ENCODE measurements around the gene PXN.

The PXN gene

GRCh38 chr12:120239776-120240494, 25.6 kb downstream of the PXN start:
- Histone ChIP-seq H3K4ac (ENCODE audit: low read depth in 1 of 2, low read length in 2 of 2) (no peak overlapping the region), H3K79me1 (replicated peaks; ENCODE audit: low read length, poor library complexity, severe bottlenecking) (peaks cover 1% of the 10 kb centered on the region), H4K8ac (ENCODE audit: low read length) (no peak overlapping the region), H2AFZ (ENCODE audit: low read depth, low read length) (no peak overlapping the region), H3K36me3 (ENCODE audit: control insufficient read depth in 1 of 2, insufficient read depth in 2 of 2, low read depth in 1 of 2, low read length in 2 of 2) (peaks cover 19 to 31% of the 10 kb centered on the region in 2 experiments), H3K4me2 (ENCODE audit: low read length, poor library complexity, severe bottlenecking) (no peak overlapping the region), H3K9ac (ENCODE audit: low read length) (peak overlapping the region; percentile 23), H3K4me3 (ENCODE audit: insufficient read depth in 1 of 2, low read depth in 1 of 2, low read length in 2 of 2) (no peak overlapping the region), H3K4me1 (ENCODE audit: control insufficient read depth, insufficient read depth, low read depth, low read length) (peaks cover 55% of the 10 kb centered on the region), H3K27me3 (ENCODE audit: control insufficient read depth in 1 of 2, insufficient read depth in 1 of 2, low read length in 2 of 2) (no peaks in the 10 kb centered on the region), H2BK120ac (ENCODE audit: low read depth, low read length) (no peak overlapping the region), H2BK5ac (ENCODE audit: low read depth, low read length, poor library complexity, severe bottlenecking) (no peak overlapping the region), H3K14ac (ENCODE audit: low read length in 2 of 2) (no peak overlapping the region), H2AK5ac (ENCODE audit: low read length, severe bottlenecking) (no peak overlapping the region), H3K18ac (ENCODE audit: low read depth in 1 of 2, low read length in 2 of 2) (no peak overlapping the region), H2BK15ac (ENCODE audit: low read depth, poor library complexity, severe bottlenecking) (no peak overlapping the region), H3K23ac (ENCODE audit: low read length in 2 of 2) (no peak overlapping the region), H3K9me3 (ENCODE audit: control insufficient read depth, low read length) (no peaks in the 10 kb centered on the region), H4K91ac (ENCODE audit: low read length) (no peak overlapping the region), H2BK12ac (ENCODE audit: low read length in 2 of 2) (no peak overlapping the region), H3K27ac (ENCODE audit: low read length, poor library complexity, severe bottlenecking) (no peak overlapping the region)
- 100% methylated on average over 2 of the region's 2 CpGs for WGBS
- DNase-seq: no peak

GRCh38 chr12:120238839-120239445, 26.6 kb downstream of the PXN start:
- H3K79me1 ChIP-seq (replicated peaks; ENCODE audit: low read length, poor library complexity, severe bottlenecking): peaks cover 1% of the 10 kb centered on the region
- H3K36me3 ChIP-seq (ENCODE audit: control insufficient read depth in 1 of 2, insufficient read depth in 2 of 2, low read depth in 1 of 2, low read length in 2 of 2): peaks cover 19 to 29% of the 10 kb centered on the region in 2 experiments
- no peak overlapping the region for H2BK5ac ChIP-seq (ENCODE audit: low read depth, low read length, poor library complexity, severe bottlenecking)
- H2BK120ac ChIP-seq (ENCODE audit: low read depth, low read length): no peak overlapping the region
- peak overlapping the region in 1 of 2 experiments; percentile 59 for H2BK12ac ChIP-seq (ENCODE audit: low read length in 2 of 2)
- H2BK15ac ChIP-seq (ENCODE audit: low read depth, poor library complexity, severe bottlenecking): no peak overlapping the region
- H3K4ac ChIP-seq (ENCODE audit: low read depth in 1 of 2, low read length in 2 of 2): peak overlapping the region in 1 of 2 experiments; percentile 0
- H3K23ac ChIP-seq (ENCODE audit: low read length in 2 of 2): no peak overlapping the region
- H2AK5ac ChIP-seq (ENCODE audit: low read length, severe bottlenecking): no peak overlapping the region
- H3K4me2 ChIP-seq (ENCODE audit: low read length, poor library complexity, severe bottlenecking): no peak overlapping the region
- no peak overlapping the region for H4K91ac ChIP-seq (ENCODE audit: low read length)
- H3K4me3 ChIP-seq (ENCODE audit: insufficient read depth in 1 of 2, low read depth in 1 of 2, low read length in 2 of 2): no peak overlapping the region
- H4K8ac ChIP-seq (ENCODE audit: low read length): no peak overlapping the region
- WGBS: 84% methylated on average over 12 of the region's 12 CpGs
- H3K18ac ChIP-seq (ENCODE audit: low read depth in 1 of 2, low read length in 2 of 2): peak overlapping the region in 1 of 2 experiments; percentile 71
- no peaks in the 10 kb centered on the region for H3K27me3 ChIP-seq (ENCODE audit: control insufficient read depth in 1 of 2, insufficient read depth in 1 of 2, low read length in 2 of 2)
- H3K14ac ChIP-seq (ENCODE audit: low read length in 2 of 2): no peak overlapping the region
- DNase-seq: no peak
- no peak overlapping the region for H3K27ac ChIP-seq (ENCODE audit: low read length, poor library complexity, severe bottlenecking)
- no peaks in the 10 kb centered on the region for H3K9me3 ChIP-seq (ENCODE audit: control insufficient read depth, low read length)
- peak overlapping the region; percentile 85 for H3K9ac ChIP-seq (ENCODE audit: low read length)
- no peak overlapping the region for H2AFZ ChIP-seq (ENCODE audit: low read depth, low read length)
- H3K4me1 ChIP-seq (ENCODE audit: control insufficient read depth, insufficient read depth, low read depth, low read length): peaks cover 61% of the 10 kb centered on the region

- no peak overlapping the region for H2BK5ac ChIP-seq (ENCODE audit: low read depth, low read length, poor library complexity, severe bottlenecking)
- peaks cover 67% of the 10 kb centered on the region for H3K4me1 ChIP-seq (ENCODE audit: control insufficient read depth, insufficient read depth, low read depth, low read length)
- no peaks in the 10 kb centered on the region for H3K79me1 ChIP-seq (replicated peaks; ENCODE audit: low read length, poor library complexity, severe bottlenecking)
- DNase-seq: no peak
- H2BK12ac ChIP-seq (ENCODE audit: low read length in 2 of 2): peak overlapping the region; percentile 51 to 87
- H2AK5ac ChIP-seq (ENCODE audit: low read length, severe bottlenecking): peak overlapping the region; percentile 68
- H3K9me3 ChIP-seq (ENCODE audit: control insufficient read depth, low read length): no peaks in the 10 kb centered on the region
- H3K27me3 ChIP-seq (ENCODE audit: control insufficient read depth in 1 of 2, insufficient read depth in 1 of 2, low read length in 2 of 2): no peaks in the 10 kb centered on the region
- peak overlapping the region; percentile 70 to 78 for H3K4ac ChIP-seq (ENCODE audit: low read depth in 1 of 2, low read length in 2 of 2)
- H2BK120ac ChIP-seq (ENCODE audit: low read depth, low read length): peak overlapping the region; percentile 77
- H3K27ac ChIP-seq (ENCODE audit: low read length, poor library complexity, severe bottlenecking): peak overlapping the region; percentile 64
- peak overlapping the region; percentile 85 for H3K9ac ChIP-seq (ENCODE audit: low read length)
- peak overlapping the region; percentile 39 for H4K8ac ChIP-seq (ENCODE audit: low read length)
- peak overlapping the region in 1 of 2 experiments; percentile 9 for H3K23ac ChIP-seq (ENCODE audit: low read length in 2 of 2)
- 90% methylated on average over 9 of the region's 9 CpGs for WGBS
- H4K91ac ChIP-seq (ENCODE audit: low read length): peak overlapping the region; percentile 93
- peaks cover 17 to 25% of the 10 kb centered on the region in 2 experiments for H3K36me3 ChIP-seq (ENCODE audit: control insufficient read depth in 1 of 2, insufficient read depth in 2 of 2, low read depth in 1 of 2, low read length in 2 of 2)
- H2AFZ ChIP-seq (ENCODE audit: low read depth, low read length): no peak overlapping the region
- H3K18ac ChIP-seq (ENCODE audit: low read depth in 1 of 2, low read length in 2 of 2): peak overlapping the region; percentile 92 to 93
- no peak overlapping the region for H3K4me3 ChIP-seq (ENCODE audit: insufficient read depth in 1 of 2, low read depth in 1 of 2, low read length in 2 of 2)
- H2BK15ac ChIP-seq (ENCODE audit: low read depth, poor library complexity, severe bottlenecking): no peak overlapping the region
- H3K4me2 ChIP-seq (ENCODE audit: low read length, poor library complexity, severe bottlenecking): no peak overlapping the region
- peak overlapping the region in 1 of 2 experiments; percentile 61 for H3K14ac ChIP-seq (ENCODE audit: low read length in 2 of 2)
These were observed 27.3 kb downstream of the PXN start for GRCh38 chr12:120238217-120238616.

All from mesenchymal stem cell (in vitro differentiated cells and primary cell).